ENCODE measurements around the gene REXO5. TPM values are rescaled to one million over a fixed set of nuclear protein-coding genes. Genes with fewer than 3 reads are reported as not detected.
A peak's percentile ranks its signal among the peaks of the same experiment; 100 is the strongest.

Gene REXO5
- total and polyA plus RNA-seq, 2 donors (not counting 3 experiments of a cell fraction or from before 2014, with no cell fraction given): 2.3 to 11.5 TPM

- Histone ChIP-seq H3K36me3 (ENCODE audit: control insufficient read depth in 2 of 2, extremely low read depth in 1 of 2, insufficient read depth in 2 of 2, low read length in 2 of 2) (peaks cover 2 to 7% of the 10 kb centered on the region in 2 experiments), H4K20me1 (replicated peaks; ENCODE audit: control insufficient read depth, extremely low read depth, insufficient read depth, low read length) (peaks cover 4% of the 10 kb centered on the region), H3K9me3 (replicated peaks; ENCODE audit: control insufficient read depth, insufficient read depth, low read length) (no peaks in the 10 kb centered on the region), H3K27me3 (ENCODE audit: control insufficient read depth in 2 of 2, insufficient read depth in 2 of 2, low read length in 2 of 2) (no peaks in the 10 kb centered on the region), H3K9ac (replicated peaks; ENCODE audit: extremely low read depth, insufficient read depth, low read length) (peak overlapping the region; percentile 56), H3K27ac (ENCODE audit: insufficient read depth, low read depth, low read length) (peak overlapping the region; percentile 80), H3K9me1 (replicated peaks; ENCODE audit: control insufficient read depth, extremely low read depth, insufficient read depth, low read length) (no peaks in the 10 kb centered on the region), H2AFZ (ENCODE audit: low read depth, low read length) (no peak overlapping the region), H3K79me2 (ENCODE audit: control insufficient read depth, insufficient read depth, low read length) (peaks cover 91% of the 10 kb centered on the region), H3K4me2 (ENCODE audit: insufficient read depth, low read length) (peak overlapping the region; percentile 88), H3K4me3 (replicated peaks in 1 of 3; ENCODE audit: insufficient read depth in 1 of 3, low read depth in 1 of 3, low read length in 3 of 3) (peak overlapping the region in 1 of 3 experiments; percentile 5), H3K4me1 (ENCODE audit: control insufficient read depth, extremely low read depth, insufficient read depth, low read length) (peaks cover 24% of the 10 kb centered on the region)
- intact Hi-C loops (cut with micrococcal nuclease) (no loop called here), dilution Hi-C loops (cut with MboI; ENCODE audit: extremely low pct_ligation_motif_present, low sequenced_read_pairs) (no loop called here)
- DNase-seq (ENCODE audit: low read depth, low spot score): peak; percentile 80
- TF ChIP-seq MAX (IDR thresholded peaks at IDR 0.05; ENCODE audit: insufficient read depth, insufficient read length) (no peak), EZH2 (IDR thresholded peaks at IDR 0.05; ENCODE audit: borderline replicate concordance, low read depth, low read length, severe bottlenecking) (no peak), POLR2AphosphoS5 (IDR thresholded peaks at IDR 0.05; ENCODE audit: insufficient read depth, low read depth, low read length) (peak; percentile 15), GATA2 (IDR thresholded peaks at IDR 0.05; ENCODE audit: insufficient read depth, insufficient read length, low read depth, low read length) (peak; percentile 36), CTCF (IDR thresholded peaks at IDR 0.05; ENCODE audit: extremely low read depth in 1 of 2, insufficient read depth in 1 of 2, low read depth in 1 of 2, low read length in 2 of 2) (no peak), FOS (IDR thresholded peaks at IDR 0.05; ENCODE audit: borderline replicate concordance, insufficient read depth, low read length) (peak; percentile 75), JUN (IDR thresholded peaks at IDR 0.05; ENCODE audit: borderline replicate concordance, insufficient read depth, insufficient read length, low read depth) (peak; percentile 68)
- FAIRE-seq: peak; percentile 80
- CTCF ChIA-PET: interaction anchor here (0.7 to 1.6 kb wide), 5 partner anchors 20 to 31 kb away, joined by 3 to 6 read pairs (median 5); no protein-coding TSS in a partner anchor
- POLR2A ChIA-PET: no interaction called here
- BruUV-seq (replicated peaks): no TSS peak
Measured at GRCh38 chr16:20879175-20880040, 73.1 kb downstream of the REXO5 start.

Data from endothelial cell of umbilical vein (primary cell).